Smooth muscle cell (in vitro differentiated cells): ENCODE data around the gene TMEM59. TPM values are rescaled to one million over a fixed set of nuclear protein-coding genes. Genes with fewer than 3 reads are reported as not detected.

Experiments
- DNase-seq: peaks from one replicate; lab custom pipeline; 2025; ENCODE audit not compliant: unreplicated experiment; lab: John Stamatoyannopoulos, UW
- H2AFZ ChIP-seq: fragments of 200-600 bp; sonication (generic); 2 replicates; pipeline ENCODE4 v1.6.0; 2016; ENCODE audit warnings: antibody characterized with exemption, low read depth, mild to moderate bottlenecking
- H3F3A ChIP-seq: fragments of 200-600 bp; sonication (generic); 2 replicates; pipeline ENCODE4 v1.6.0; 2017; ENCODE audit warnings: antibody characterized with exemption, low read depth
- H3K27ac ChIP-seq: fragments of 200-600 bp; sonication (generic); 2 replicates; pipeline ENCODE4 v1.5.1; 2016; ENCODE audit warnings: low read depth, mild to moderate bottlenecking
- H3K27me3 ChIP-seq: fragments of 200-600 bp; sonication (generic); 2 replicates; pipeline ENCODE4 v1.6.1; 2016; ENCODE audit warnings: low read depth, mild to moderate bottlenecking
- H3K36me3 ChIP-seq: fragments of 200-600 bp; sonication (generic); 2 replicates; pipeline ENCODE4 v1.5.1; 2016; ENCODE audit warnings: low read depth
- H3K4me1 ChIP-seq: fragments of 200-600 bp; sonication (generic); 2 replicates; pipeline ENCODE4 v1.5.1; 2016; ENCODE audit warnings: low read depth
- H3K4me2 ChIP-seq: fragments of 200-600 bp; sonication (generic); 2 replicates; pipeline ENCODE4 v1.6.0; 2016; ENCODE audit warnings: mild to moderate bottlenecking
- H3K4me3 ChIP-seq: fragments of 200-600 bp; sonication (generic); 2 replicates; pipeline ENCODE4 v1.5.1; 2016; ENCODE audit warnings: mild to moderate bottlenecking
- H3K79me2 ChIP-seq: fragments of 200-600 bp; sonication (generic); 2 replicates; pipeline ENCODE4 v1.6.0; 2016; ENCODE audit warnings: low read depth, mild to moderate bottlenecking
- H3K9ac ChIP-seq: fragments of 200-600 bp; sonication (generic); 2 replicates; pipeline ENCODE4 v1.6.0; 2016; ENCODE audit warnings: low read depth
- H3K9me3 ChIP-seq: fragments of 200-600 bp; sonication (generic); replicated peaks from 2 replicates; pipeline ENCODE4 v1.5.1; 2016; ENCODE audit warnings: low read depth
- H4K20me1 ChIP-seq: fragments of 200-600 bp; sonication (generic); 2 replicates; pipeline ENCODE4 v1.6.0; 2016; ENCODE audit warnings: low read depth
- CTCF ChIP-seq: fragments of 200-600 bp; sonication (generic); IDR thresholded peaks from 2 replicates; pipeline ENCODE4 v1.5.1; 2017; ENCODE audit warnings: borderline replicate concordance, mild to moderate bottlenecking, antibody characterized with exemption; ENCODE audit not compliant: insufficient read depth, poor library complexity, severe bottlenecking
- WGBS: methylation state at CpG from one replicate; pipeline ENCODE4 v1.1.7; 2016; ENCODE audit warnings: low lambda C conversion rate; 5-methylcytosine and 5-hydroxymethylcytosine counted together
- polyA plus RNA-seq: library from polyadenylated mRNA; unstranded; fragments of >200 nt; fragmentation: Nextera tagmentation; extraction: Ambion mirVana; gene quantifications from 2 replicates; pipeline ENCODE4 v1.2.1, GENCODE V29; 2016
- total RNA-seq: library from RNA; depleted of rRNA; stranded (reverse); fragments of >200 nt; gene quantifications from 2 replicates; pipeline ENCODE4 v1.2.3, GENCODE V29; 2014

Gene TMEM59
- total and polyA plus RNA-seq, 2 experiments from 2014 or later, result 402 to 444 TPM

- no peak overlapping the region for H3K27ac ChIP-seq
- no peaks in the 10 kb centered on the region for H3K79me2 ChIP-seq
- H3K4me2 ChIP-seq, result no peak overlapping the region
- H3K9ac ChIP-seq, result no peak overlapping the region
- H2AFZ ChIP-seq, result no peak overlapping the region
- no peaks in the 10 kb centered on the region for H3F3A ChIP-seq
- no peak for DNase-seq
- no peaks in the 10 kb centered on the region for H3K9me3 ChIP-seq
- no peaks in the 10 kb centered on the region for H3K36me3 ChIP-seq
- no peaks in the 10 kb centered on the region for H4K20me1 ChIP-seq
- H3K27me3 ChIP-seq, result no peaks in the 10 kb centered on the region
- H3K4me1 ChIP-seq, result no peaks in the 10 kb centered on the region
- 76% methylated on average over 9 of the region's 9 CpGs for WGBS
- TF ChIP-seq CTCF, result no peak
- H3K4me3 ChIP-seq, result no peak overlapping the region
These were observed 50.3 kb downstream of the TMEM59 start for GRCh38 chr1:54002544-54003248.

- Histone ChIP-seq H3K9ac (no peak overlapping the region), H2AFZ (no peak overlapping the region), H3F3A (no peaks in the 10 kb centered on the region), H3K27ac (no peak overlapping the region), H3K79me2 (no peaks in the 10 kb centered on the region), H3K36me3 (no peaks in the 10 kb centered on the region), H3K4me2 (no peak overlapping the region), H3K9me3 (no peaks in the 10 kb centered on the region), H3K4me3 (no peak overlapping the region), H3K27me3 (no peaks in the 10 kb centered on the region), H3K4me1 (no peaks in the 10 kb centered on the region), H4K20me1 (no peaks in the 10 kb centered on the region)
- no peak for DNase-seq
- 81% methylated on average over 3 of the region's 3 CpGs for WGBS
- TF ChIP-seq CTCF, result no peak
These were observed 51.4 kb downstream of the TMEM59 start for GRCh38 chr1:54001591-54001990.

- Histone ChIP-seq H3K79me2 (no peaks in the 10 kb centered on the region), H3F3A (no peaks in the 10 kb centered on the region), H2AFZ (no peak overlapping the region), H3K4me1 (no peaks in the 10 kb centered on the region), H3K27ac (no peak overlapping the region), H3K9ac (no peak overlapping the region), H3K4me2 (no peak overlapping the region), H4K20me1 (no peaks in the 10 kb centered on the region), H3K4me3 (no peak overlapping the region), H3K27me3 (no peaks in the 10 kb centered on the region), H3K36me3 (no peaks in the 10 kb centered on the region), H3K9me3 (no peaks in the 10 kb centered on the region)
- no peak for TF ChIP-seq CTCF
- DNase-seq, result no peak
These were observed 53.1 kb downstream of the TMEM59 start for GRCh38 chr1:53999920-54000319.

- 85% methylated on average over 1 of the region's 1 CpG for WGBS
- Histone ChIP-seq H3K4me1 (no peaks in the 10 kb centered on the region), H3F3A (no peaks in the 10 kb centered on the region), H3K9ac (no peak overlapping the region), H4K20me1 (no peaks in the 10 kb centered on the region), H3K4me3 (no peak overlapping the region), H3K27ac (no peak overlapping the region), H3K9me3 (no peaks in the 10 kb centered on the region), H3K27me3 (no peaks in the 10 kb centered on the region), H3K36me3 (no peaks in the 10 kb centered on the region), H3K79me2 (no peaks in the 10 kb centered on the region), H2AFZ (no peak overlapping the region), H3K4me2 (no peak overlapping the region)
- DNase-seq, result no peak
- no peak for TF ChIP-seq CTCF
These were observed 54.8 kb downstream of the TMEM59 start for GRCh38 chr1:53998223-53998622.
